HG03064 (cell line): ENCODE measurements around the gene PRAMEF7.
"Not testable (repeated sequence)": the region's sequence is repeated elsewhere in the genome, so short reads cannot be mapped to it uniquely, and the experiment has no call there.

Experiments
- ATAC-seq: cut with Tn5 transposase; IDR thresholded peaks from one replicate; pipeline ENCODE4 v1.9.1; 2021; ENCODE audit warnings: low read depth; ENCODE audit not compliant: unreplicated experiment

PRAMEF7 gene

DNA sequence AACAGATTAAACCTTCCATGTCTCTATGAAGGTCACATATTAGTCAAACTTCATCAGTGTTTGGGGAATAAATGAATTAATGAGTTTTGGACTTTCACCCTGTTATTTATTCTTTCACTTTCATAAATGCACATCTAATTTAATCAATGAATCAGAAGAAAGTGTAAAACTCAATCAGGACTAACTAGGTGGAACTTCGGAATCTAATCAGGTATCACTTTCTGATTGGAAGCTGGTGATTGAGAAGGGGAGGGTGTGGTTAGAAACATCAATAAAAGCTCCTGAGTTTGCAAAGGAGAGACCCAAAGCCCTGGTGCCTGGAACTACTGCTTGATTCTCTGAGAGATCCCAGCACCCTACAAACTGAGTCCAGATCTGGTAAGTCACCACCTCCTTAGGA is at the start of gene PRAMEF7:
Gene PRAMEF7 (plus strand): TSS at position 301 of the 400 bp plus-strand sequence. CDS start 1,083 bp downstream, outside the sequence.
- not testable (repeated sequence) for ATAC-seq

DNA sequence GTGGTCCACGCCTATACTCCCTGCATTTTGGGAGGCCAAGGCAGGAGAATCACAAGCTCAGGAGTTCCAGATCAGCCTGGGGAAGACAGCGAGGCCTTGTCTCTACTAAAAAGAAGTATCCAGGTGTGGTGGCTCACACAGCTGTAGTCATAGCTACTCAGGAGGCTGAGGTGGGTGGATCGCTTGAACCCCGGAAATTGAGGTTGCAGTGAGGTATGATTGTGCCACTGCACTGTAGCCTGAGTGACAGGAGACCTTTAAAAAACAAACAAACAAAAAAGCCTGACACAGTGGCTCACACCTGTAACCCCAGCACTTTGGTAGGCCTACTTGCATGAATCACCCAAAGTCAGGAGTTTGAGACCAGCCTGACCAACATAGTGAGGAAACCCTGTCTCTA is 38.0 kb upstream of the PRAMEF7 start:
- ATAC-seq: not testable (repeated sequence)

DNA sequence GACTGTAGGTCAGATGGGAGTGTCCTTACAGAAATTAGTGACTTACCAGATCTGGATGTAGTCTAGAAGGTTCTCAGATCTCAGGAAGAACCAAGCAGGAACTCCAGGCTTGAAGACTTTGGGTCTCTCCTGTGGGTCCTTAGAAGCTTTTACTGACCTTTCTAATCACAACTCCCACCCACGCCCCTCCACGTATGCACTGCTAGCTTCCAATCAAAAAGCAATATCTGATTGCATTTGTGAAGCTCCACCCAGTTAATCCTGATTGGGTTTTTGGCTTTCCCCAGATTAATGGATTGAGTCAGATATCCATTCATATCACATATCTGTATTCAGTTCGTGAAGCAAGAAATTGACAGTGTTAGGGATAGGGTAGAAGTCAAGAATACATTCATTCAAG is 30.3 kb upstream of the PRAMEF7 start, which contains the start of gene PRAMEF4:
Gene PRAMEF4 (minus strand): TSS at position 101 of the 400 bp plus-strand sequence. CDS start 2,807 bp downstream, outside the sequence.
- not testable (repeated sequence) for ATAC-seq

DNA sequence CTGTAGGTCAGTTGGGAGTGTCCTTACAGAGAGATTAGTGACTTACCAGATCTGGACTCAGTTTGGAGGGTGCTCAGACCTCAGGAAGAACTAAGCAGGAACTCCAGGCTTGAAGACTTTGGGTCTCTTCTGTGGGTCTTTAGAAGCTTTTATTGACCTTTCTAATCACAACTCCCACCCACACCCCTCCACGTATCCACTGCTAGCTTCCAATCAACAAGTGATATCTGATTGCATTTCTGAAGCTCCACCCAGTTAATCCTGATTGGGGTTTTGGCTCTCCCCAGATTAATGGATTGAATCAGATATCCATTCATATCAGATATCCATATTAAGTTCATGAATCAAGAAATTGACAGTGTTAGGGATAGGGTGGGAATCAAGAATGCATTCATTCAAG is 18.2 kb upstream of the PRAMEF7 start, which contains the start of gene PRAMEF10:
Gene PRAMEF10 (minus strand): TSS at position 101 of the 400 bp plus-strand sequence. CDS start 2,423 bp downstream, outside the sequence.
- not testable (repeated sequence) for ATAC-seq

- ATAC-seq: not testable (repeated sequence)
Measured at GRCh38 chr1:12899186-12899585, 17.2 kb upstream of the PRAMEF7 start.

DNA sequence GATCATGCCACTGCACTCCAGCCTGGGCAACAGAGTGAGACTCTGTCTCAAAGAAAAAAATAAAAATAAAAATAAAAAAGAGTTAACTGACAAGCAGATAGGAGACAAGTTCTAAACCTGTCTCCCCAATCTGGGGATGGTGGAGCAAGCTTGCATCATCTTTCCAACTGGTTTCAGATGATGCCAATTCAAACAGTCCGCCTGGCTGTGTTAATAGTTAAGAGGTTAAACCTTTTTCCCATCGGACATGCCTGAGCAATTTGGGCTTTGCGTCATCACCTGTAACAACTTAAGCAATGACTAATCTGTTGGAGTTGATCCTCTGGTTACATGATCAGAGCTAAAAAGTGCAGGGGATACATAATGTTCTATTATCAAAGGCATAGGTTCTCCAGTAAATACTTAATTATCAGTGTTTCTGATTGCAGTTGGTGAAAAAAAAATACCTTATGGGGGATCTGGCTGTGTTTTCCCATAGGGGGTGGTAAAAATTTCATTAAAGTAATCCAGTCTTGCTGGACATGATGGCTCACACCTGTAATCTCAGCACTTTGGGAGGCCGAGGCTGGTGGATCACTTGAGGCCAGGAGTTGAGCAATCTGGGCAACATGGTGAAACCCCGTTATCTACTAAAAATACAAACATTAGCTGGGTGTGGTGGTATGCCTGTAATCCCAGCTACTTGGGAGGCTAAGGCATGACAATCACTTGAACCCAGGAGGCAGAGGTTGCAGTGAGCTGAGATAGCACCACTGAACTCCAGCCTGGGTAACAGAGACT is 12.4 kb upstream of the PRAMEF7 start:
- ATAC-seq: not testable (repeated sequence)

GRCh38 chr1:12921749-12922148 is 5.3 kb downstream of the PRAMEF7 start:
- ATAC-seq: not testable (repeated sequence)

DNA sequence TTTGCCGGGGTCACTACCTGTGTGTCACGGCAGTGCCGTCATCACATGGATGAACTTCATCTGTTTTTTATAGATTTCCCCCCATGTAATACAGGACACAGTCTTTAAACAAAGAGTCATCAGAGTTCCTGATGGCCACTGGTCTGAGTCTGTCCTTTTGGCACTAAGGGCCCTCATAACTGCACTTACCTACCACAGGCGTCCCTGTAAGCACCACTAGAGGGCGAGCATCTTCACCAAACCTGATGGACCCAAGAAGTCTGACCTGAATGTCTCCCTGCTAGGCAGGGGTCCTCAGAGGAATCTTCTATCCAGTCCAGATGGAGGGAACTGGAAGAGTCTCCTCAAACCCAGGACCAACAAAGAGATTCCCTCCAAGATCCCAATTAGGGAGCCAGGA is 8.0 kb downstream of the PRAMEF7 start:
- not testable (repeated sequence) for ATAC-seq

- not testable (repeated sequence) for ATAC-seq
Measured at GRCh38 chr1:12947480-12947879, 31.1 kb downstream of the PRAMEF7 start, which contains the start of gene PRAMEF6. Gene PRAMEF6, minus strand, starts transcription at chr1:12947580. Its CDS starts 5,062 bp downstream, at chr1:12942518.
